Retinal pigment epithelial cell (primary cell): ENCODE measurements around the gene KRT5.

Experiments
- DNase-seq: peaks from one replicate; pipeline ENCODE4 v3.0.0-alpha.2; 2010; ENCODE audit warnings: low read depth
- H3K4me3 ChIP-seq: 2 replicates; pipeline ENCODE4 v1.5.1; 2011; ENCODE audit warnings: mild to moderate bottlenecking, low read length, control low read depth, moderate library complexity
- TF ChIP-seq, protein P1 (sequence below): conservative IDR thresholded peaks from 2 replicates; pipeline ENCODE4 v1.5.1; 2011; ENCODE audit warnings: low read depth, low read length, control low read depth, inconsistent platforms

Gene KRT5

DNA sequence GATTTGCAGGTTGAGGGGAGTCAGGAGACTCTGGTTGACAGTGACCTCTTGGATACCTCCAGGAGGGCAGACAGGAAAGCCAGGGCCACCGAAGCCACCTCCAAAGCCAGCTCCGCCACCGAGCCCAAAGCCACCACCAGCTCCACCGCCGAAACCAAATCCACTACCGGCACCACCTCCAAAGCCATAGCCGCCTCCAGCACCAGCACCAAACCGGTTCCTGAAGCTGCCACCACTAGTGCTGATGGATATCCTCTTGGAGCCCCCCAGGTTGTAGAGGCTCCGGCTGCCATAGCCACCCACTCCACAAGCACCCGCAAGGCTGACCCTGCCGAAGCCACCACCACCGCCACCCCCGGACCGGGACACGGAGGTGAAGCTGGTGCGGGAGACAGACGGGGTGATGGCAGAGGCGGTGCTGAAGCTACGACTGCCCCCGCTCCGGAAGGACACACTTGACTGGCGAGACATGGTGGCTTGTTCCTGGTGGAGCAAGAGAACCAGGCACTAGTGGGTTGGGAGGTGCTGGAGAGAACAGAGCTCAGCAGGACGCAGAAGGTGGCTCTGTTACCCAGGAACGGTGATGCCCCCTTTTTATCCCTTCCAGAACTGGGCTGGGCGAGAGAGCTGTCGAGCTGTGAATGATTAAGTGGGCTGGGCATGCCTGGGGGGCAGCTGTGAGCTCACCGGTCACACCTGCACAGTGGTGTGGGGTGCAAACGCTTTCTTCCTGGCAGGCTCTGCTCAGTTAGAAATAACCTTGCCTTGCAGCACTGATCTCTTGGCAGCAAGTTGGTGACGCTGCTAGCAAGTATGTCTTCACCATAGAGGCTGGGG is at the start of gene KRT5:
Gene KRT5 (minus strand): TSS at position 569 of the 837 bp plus-strand sequence. CDS start 98 bp downstream, at position 471.
- H3K4me3 ChIP-seq: no peak within 1 kb of the TSS
- TF ChIP-seq, protein P1, sequence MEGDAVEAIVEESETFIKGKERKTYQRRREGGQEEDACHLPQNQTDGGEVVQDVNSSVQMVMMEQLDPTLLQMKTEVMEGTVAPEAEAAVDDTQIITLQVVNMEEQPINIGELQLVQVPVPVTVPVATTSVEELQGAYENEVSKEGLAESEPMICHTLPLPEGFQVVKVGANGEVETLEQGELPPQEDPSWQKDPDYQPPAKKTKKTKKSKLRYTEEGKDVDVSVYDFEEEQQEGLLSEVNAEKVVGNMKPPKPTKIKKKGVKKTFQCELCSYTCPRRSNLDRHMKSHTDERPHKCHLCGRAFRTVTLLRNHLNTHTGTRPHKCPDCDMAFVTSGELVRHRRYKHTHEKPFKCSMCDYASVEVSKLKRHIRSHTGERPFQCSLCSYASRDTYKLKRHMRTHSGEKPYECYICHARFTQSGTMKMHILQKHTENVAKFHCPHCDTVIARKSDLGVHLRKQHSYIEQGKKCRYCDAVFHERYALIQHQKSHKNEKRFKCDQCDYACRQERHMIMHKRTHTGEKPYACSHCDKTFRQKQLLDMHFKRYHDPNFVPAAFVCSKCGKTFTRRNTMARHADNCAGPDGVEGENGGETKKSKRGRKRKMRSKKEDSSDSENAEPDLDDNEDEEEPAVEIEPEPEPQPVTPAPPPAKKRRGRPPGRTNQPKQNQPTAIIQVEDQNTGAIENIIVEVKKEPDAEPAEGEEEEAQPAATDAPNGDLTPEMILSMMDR: no peak

DNA sequence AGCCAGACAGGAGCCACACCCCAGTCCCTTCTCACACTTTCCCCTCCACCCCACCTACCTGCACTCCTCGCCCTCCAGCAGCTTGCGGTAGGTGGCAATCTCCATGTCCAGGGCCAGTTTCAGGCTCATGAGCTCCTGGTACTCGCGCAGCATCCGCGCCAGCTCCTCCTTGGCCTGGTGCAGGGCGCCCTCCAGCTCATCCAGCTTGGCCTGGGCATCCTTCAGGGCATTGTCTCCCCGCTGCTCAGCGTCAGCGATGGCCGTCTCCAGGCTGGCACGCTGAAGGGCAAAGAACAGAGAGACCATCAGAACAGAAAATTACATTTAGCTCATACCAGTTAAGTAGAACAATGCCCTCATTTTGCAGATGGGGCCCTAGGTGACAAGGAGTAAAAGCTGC is 47.9 kb upstream of the KRT5 start:
- TF ChIP-seq, protein P1: no peak
- H3K4me3 ChIP-seq: no peak overlapping the region
- DNase-seq: no peak

More for the DNA sequence above, at the start of gene KRT5:
- DNase-seq: no peak

DNA sequence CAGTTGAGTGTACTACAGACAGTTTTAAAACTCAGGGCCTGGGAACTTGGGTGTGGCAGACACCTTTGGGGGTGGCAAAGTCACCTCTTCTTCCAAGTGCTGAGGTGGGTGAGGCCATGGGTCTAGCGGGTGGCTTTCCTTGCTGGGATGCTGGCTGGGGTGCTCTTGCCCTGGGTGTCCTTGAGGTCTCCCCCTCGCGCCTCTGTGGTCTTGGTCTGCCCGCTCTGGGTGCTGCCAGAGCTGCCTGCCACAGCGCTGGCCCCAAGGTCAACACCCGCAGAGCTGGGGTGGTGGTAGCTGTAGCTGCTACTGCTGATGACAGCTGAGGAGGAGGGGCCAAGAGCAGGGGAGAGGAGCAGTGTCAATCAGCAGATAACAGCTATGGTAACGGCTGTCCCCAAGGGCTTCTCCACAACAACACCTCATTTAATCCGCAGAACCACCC is 46.7 kb upstream of the KRT5 start:
- no peak for DNase-seq
- no peak overlapping the region for H3K4me3 ChIP-seq
- TF ChIP-seq, protein P1: no peak

DNA sequence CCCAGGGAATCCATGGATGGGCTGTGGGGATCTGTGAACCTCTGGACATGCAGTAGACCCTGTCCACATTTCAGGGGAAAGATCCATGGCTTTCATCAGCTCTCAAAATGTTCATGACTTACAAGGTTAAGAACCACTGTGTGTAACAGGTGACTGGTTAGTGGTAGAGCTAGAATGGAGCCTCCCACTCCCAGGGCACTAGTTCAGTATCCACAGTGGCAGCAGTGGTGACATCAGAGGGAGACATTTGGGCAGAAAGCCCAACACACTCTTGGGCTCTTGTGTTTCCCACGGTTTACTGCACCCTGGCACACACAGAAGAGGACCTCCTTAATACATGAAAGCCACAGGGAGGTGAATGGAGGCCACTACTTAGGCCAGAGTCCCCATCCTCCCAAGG is 44.4 kb upstream of the KRT5 start:
- H3K4me3 ChIP-seq: no peak overlapping the region
- DNase-seq: no peak
- TF ChIP-seq, protein P1: no peak

DNA sequence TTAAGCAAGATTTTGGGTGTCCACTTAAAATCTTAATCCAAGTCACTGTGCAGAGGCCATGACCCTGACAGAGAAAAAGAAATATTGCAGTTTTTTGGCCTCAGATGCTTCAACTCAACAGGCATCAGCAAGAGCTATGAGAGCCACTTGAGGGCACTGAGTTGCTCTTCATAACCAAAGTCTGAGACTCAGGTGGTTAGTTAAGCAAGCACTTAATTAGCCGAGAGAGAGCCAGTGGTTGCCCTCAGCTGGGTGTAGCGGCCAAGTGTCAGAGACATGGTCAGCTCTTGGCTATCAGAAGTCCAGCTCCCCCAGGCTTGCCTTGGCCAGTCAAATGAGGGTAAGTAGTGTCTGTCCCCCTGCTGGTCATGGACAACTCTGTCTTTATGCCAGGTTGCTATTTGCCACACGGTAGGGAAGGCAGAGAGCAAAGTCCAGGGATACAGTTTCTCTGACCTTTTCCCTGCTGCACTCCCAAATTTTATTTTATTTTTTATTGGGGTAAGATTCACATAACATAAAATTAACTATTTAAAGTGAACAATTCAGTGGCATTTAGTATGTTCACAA is 41.8 kb upstream of the KRT5 start:
- no peak overlapping the region for H3K4me3 ChIP-seq
- TF ChIP-seq, protein P1: peak; percentile 44
- no peak for DNase-seq

DNA sequence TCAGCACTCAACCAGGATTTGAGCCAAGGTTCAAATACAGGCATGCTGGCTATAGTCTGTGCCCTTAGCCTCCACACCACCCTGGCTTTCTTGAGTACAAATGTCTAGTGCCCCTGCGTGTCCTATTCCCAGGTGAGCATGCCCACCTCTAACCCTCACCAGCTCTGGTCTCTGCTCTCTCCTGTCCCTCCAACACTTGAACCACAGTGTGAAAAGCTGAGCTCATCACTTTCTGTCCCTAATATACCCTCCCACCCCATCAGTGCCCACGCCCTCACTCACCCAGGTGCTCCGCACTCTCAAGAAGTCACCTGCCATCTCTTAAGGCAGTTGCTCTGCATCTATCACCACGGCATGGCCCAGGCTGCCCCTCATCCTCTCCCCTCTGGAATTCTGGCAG is 39.8 kb upstream of the KRT5 start:
- no peak overlapping the region for H3K4me3 ChIP-seq
- no peak for DNase-seq
- TF ChIP-seq, protein P1: no peak

DNA sequence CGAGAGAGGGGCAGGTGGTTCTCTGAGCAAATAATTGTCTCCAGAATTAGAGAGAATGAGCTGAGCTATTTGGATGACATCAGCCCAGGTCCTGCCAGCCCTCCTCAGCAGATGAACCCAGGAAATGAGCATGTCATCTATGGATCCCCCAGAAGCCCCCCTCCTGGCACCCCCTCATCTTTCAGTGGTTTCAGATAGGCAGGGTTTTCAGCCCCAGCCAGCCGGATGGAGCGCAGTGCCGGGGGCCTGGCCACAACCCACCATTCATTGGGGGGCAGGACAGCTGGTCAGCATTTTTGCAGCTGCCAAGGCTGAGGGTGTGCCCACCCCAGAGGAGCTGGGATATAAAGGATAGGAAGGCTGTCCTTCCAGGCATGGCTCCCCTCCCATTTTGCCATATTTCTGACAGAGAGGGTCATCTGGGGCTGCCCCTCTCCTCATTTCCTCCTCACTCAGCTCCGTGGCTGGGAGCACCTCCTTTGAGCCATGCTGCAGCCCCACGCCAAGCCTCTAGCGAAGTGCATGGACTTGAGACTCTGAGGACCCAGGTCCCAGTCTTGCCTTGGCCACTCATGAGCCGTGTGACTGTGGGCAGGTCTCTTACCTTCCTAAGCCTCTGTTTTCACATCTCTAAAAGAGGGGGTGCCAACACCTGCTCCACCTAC is 38.7 kb upstream of the KRT5 start:
- no peak overlapping the region for H3K4me3 ChIP-seq
- TF ChIP-seq, protein P1: no peak
- DNase-seq: no peak
